GM12864 (cell line): ENCODE data around the gene CDX2.

Source experiments
- DNase-seq: peaks from one replicate; pipeline ENCODE4 v3.0.0-alpha.2; 2011; ENCODE audit warnings: low read depth
- H3K4me3 ChIP-seq: 2 replicates; pipeline ENCODE4 v1.5.1; 2011; ENCODE audit warnings: mild to moderate bottlenecking, low read depth, low read length, control low read depth
- CTCF ChIP-seq: IDR thresholded peaks from 2 replicates; pipeline ENCODE4 v1.5.1; 2011; ENCODE audit warnings: low read depth, mild to moderate bottlenecking, moderate library complexity, low read length, control low read depth, inconsistent platforms; ENCODE audit errors: missing control alignments

Gene CDX2

GRCh38 chr13:27942972-27943371, 26.1 kb downstream of the CDX2 start:
- TF ChIP-seq CTCF, result no peak
- no peak for DNase-seq

GRCh38 chr13:27933580-27934328, 35.4 kb downstream of the CDX2 start:
- TF ChIP-seq CTCF, result no peak
- no peak for DNase-seq

More at GRCh38 chr13:27942972-27943371, 26.1 kb downstream of the CDX2 start:
- no peak overlapping the region for H3K4me3 ChIP-seq

GRCh38 chr13:27933118-27933517, 36.0 kb downstream of the CDX2 start:
- H3K4me3 ChIP-seq, result no peak overlapping the region
- no peak for DNase-seq
- no peak for TF ChIP-seq CTCF

More at GRCh38 chr13:27933580-27934328, 35.4 kb downstream of the CDX2 start:
- no peak overlapping the region for H3K4me3 ChIP-seq

GRCh38 chr13:27929868-27930267, 39.2 kb downstream of the CDX2 start:
- DNase-seq, result no peak
- TF ChIP-seq CTCF, result no peak
- H3K4me3 ChIP-seq, result no peak overlapping the region

GRCh38 chr13:27928805-27929753, 40.0 kb downstream of the CDX2 start:
- TF ChIP-seq CTCF, result no peak
- DNase-seq, result no peak
- no peak overlapping the region for H3K4me3 ChIP-seq

GRCh38 chr13:27928353-27928804, 40.7 kb downstream of the CDX2 start:
- DNase-seq, result no peak
- no peak overlapping the region for H3K4me3 ChIP-seq
- TF ChIP-seq CTCF, result no peak
